ENCODE results near the gene SGPP2. TPM values are rescaled to one million over a fixed set of nuclear protein-coding genes. Genes with fewer than 3 reads are reported as not detected.
"Not testable (repeated sequence)": the region's sequence is repeated elsewhere in the genome, so short reads cannot be mapped to it uniquely, and the experiment has no call there.

SGPP2 gene
- total RNA-seq, 1 donor from 2014 or later: 0.20 TPM

DNA sequence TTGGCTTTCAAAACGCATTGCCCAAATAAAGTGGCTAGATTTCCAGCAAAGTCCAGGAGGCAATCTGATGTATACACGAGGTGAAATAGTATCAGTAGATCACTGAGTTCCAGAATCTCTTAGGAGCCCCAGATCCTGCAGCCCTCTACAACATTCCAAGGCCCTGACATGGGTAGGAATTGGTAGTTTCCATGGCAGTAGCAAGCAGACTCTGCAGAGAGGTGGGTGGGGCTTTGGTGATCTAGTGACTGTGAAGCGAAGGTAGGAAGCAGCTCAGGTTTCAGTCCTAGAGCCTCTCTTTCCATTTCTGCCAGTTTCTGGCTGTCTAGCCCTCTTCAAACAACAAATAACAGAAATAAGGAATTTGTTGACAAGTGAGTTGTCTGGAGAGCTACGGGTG is 13.8 kb upstream of the SGPP2 start:
- H3K4me1 ChIP-seq (ENCODE audit: insufficient read depth, low read length): no peaks in the 10 kb centered on the region
- H4K20me1 ChIP-seq (ENCODE audit: insufficient read depth, low read length): no peaks in the 10 kb centered on the region
- DNase-seq (ENCODE audit: low read depth): peak; percentile 12
- no peak overlapping the region for H3K4me3 ChIP-seq (ENCODE audit: insufficient read depth, low read depth, low read length)
- Mint-ChIP-seq H3K9me3 (ENCODE audit: unreplicated experiment) (peaks cover 4% of the 10 kb centered on the region), H3K27ac (ENCODE audit: unreplicated experiment) (peak overlapping the region; percentile 55), H3K4me1 (ENCODE audit: low read depth, unreplicated experiment) (peaks cover 2% of the 10 kb centered on the region), H3K27me3 (ENCODE audit: low read depth, unreplicated experiment) (peaks cover 2% of the 10 kb centered on the region), H3K36me3 (ENCODE audit: low read depth, unreplicated experiment) (no peaks in the 10 kb centered on the region), H3K4me3 (ENCODE audit: unreplicated experiment) (no peak overlapping the region)
- no peak overlapping the region for H3K4me2 ChIP-seq (ENCODE audit: low read length)
- H3K27me3 ChIP-seq (ENCODE audit: insufficient read depth, low read length): no peaks in the 10 kb centered on the region
- no peak overlapping the region for H3K27ac ChIP-seq (ENCODE audit: low read depth, low read length)
- no peaks in the 10 kb centered on the region for H3K36me3 ChIP-seq (ENCODE audit: insufficient read depth, low read length)
- TF ChIP-seq, protein P1, sequence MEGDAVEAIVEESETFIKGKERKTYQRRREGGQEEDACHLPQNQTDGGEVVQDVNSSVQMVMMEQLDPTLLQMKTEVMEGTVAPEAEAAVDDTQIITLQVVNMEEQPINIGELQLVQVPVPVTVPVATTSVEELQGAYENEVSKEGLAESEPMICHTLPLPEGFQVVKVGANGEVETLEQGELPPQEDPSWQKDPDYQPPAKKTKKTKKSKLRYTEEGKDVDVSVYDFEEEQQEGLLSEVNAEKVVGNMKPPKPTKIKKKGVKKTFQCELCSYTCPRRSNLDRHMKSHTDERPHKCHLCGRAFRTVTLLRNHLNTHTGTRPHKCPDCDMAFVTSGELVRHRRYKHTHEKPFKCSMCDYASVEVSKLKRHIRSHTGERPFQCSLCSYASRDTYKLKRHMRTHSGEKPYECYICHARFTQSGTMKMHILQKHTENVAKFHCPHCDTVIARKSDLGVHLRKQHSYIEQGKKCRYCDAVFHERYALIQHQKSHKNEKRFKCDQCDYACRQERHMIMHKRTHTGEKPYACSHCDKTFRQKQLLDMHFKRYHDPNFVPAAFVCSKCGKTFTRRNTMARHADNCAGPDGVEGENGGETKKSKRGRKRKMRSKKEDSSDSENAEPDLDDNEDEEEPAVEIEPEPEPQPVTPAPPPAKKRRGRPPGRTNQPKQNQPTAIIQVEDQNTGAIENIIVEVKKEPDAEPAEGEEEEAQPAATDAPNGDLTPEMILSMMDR (IDR thresholded peaks at IDR 0.05; ENCODE audit: insufficient read depth, low read depth, low read length): no peak
- TF ChIP-seq EZH2 (IDR thresholded peaks at IDR 0.05; ENCODE audit: insufficient read depth, low read length): no peak
- FAIRE-seq: no peak
- no peaks in the 10 kb centered on the region for H3K79me2 ChIP-seq (ENCODE audit: insufficient read depth, low read length)
- H2AFZ ChIP-seq (ENCODE audit: low read depth, low read length): no peak overlapping the region
- H3K9me3 ChIP-seq (ENCODE audit: insufficient read depth, low read depth, low read length): no peaks in the 10 kb centered on the region
- H3K9ac ChIP-seq (ENCODE audit: low read length): no peak overlapping the region

DNA sequence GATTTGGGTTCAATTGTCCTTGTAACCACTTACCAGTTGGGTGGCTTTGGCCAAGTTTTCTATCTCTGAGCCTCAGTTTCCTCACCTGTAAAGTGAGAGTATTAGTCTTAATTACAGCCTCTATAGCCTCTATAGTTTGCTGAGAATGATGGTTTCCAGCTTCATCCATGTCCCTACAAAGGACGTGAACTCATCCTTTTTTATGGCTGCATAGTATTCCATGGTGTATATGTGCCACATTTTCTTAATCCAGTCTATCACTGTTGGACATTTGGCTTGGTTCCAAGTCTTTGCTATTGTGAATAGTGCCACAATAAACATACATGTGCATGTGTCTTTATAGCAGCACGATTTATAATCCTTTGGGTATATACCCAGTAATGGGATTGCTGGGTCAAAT is 12.0 kb upstream of the SGPP2 start:
- H3K9me3 ChIP-seq (ENCODE audit: insufficient read depth, low read depth, low read length); H3K4me3 ChIP-seq (ENCODE audit: insufficient read depth, low read depth, low read length); H3K27ac ChIP-seq (ENCODE audit: low read depth, low read length); H3K79me2 ChIP-seq (ENCODE audit: insufficient read depth, low read length); H3K27me3 Mint-ChIP-seq (ENCODE audit: low read depth, unreplicated experiment); H3K36me3 Mint-ChIP-seq (ENCODE audit: low read depth, unreplicated experiment); H2AFZ ChIP-seq (ENCODE audit: low read depth, low read length); DNase-seq (ENCODE audit: low read depth); H3K36me3 ChIP-seq (ENCODE audit: insufficient read depth, low read length); FAIRE-seq; H4K20me1 ChIP-seq (ENCODE audit: insufficient read depth, low read length); H3K4me2 ChIP-seq (ENCODE audit: low read length); H3K9ac ChIP-seq (ENCODE audit: low read length); H3K4me3 Mint-ChIP-seq (ENCODE audit: unreplicated experiment); H3K4me1 ChIP-seq (ENCODE audit: insufficient read depth, low read length); H3K9me3 Mint-ChIP-seq (ENCODE audit: unreplicated experiment); H3K27ac Mint-ChIP-seq (ENCODE audit: unreplicated experiment); H3K27me3 ChIP-seq (ENCODE audit: insufficient read depth, low read length); H3K4me1 Mint-ChIP-seq (ENCODE audit: low read depth, unreplicated experiment): not testable (repeated sequence)

DNA sequence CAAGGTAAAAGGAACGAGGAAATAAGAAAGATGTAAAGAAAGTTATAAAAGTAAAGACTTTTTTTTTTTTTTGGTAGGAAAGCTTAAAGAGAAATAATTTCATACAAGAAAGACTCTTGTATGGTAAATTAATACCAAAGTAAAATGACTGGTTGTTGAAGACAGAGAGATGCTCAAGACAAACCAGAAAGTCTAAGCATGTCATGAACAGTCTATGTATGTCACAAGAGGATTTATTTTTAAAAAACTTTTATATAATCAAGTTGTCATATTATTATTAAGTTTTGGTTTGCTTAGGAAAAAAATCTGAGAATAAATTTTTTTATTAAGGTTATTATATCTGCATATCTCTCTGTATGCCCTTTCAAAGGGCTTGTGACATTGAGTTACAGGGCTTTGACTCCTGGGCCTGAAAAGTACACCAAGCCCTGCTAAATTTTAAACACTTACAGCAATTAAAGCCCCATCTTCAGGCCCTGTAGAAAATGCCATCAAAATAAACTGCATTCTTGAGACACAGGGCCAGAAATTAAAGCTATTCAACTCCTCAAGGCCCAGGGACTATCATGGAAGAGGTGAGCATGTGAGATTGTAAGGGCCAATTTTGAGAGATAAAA is 10.9 kb upstream of the SGPP2 start:
- Mint-ChIP-seq H3K27me3 (ENCODE audit: low read depth, unreplicated experiment) (no peaks in the 10 kb centered on the region), H3K9me3 (ENCODE audit: unreplicated experiment) (peaks cover 2% of the 10 kb centered on the region), H3K4me1 (ENCODE audit: low read depth, unreplicated experiment) (peaks cover 2% of the 10 kb centered on the region), H3K27ac (ENCODE audit: unreplicated experiment) (no peak overlapping the region), H3K36me3 (ENCODE audit: low read depth, unreplicated experiment) (no peaks in the 10 kb centered on the region), H3K4me3 (ENCODE audit: unreplicated experiment) (no peak overlapping the region)
- H3K9ac ChIP-seq (ENCODE audit: low read length): no peak overlapping the region
- no peak overlapping the region for H3K4me2 ChIP-seq (ENCODE audit: low read length)
- no peaks in the 10 kb centered on the region for H3K9me3 ChIP-seq (ENCODE audit: insufficient read depth, low read depth, low read length)
- H3K79me2 ChIP-seq (ENCODE audit: insufficient read depth, low read length): no peaks in the 10 kb centered on the region
- H3K36me3 ChIP-seq (ENCODE audit: insufficient read depth, low read length): no peaks in the 10 kb centered on the region
- H3K4me3 ChIP-seq (ENCODE audit: insufficient read depth, low read depth, low read length): no peak overlapping the region
- no peaks in the 10 kb centered on the region for H3K4me1 ChIP-seq (ENCODE audit: insufficient read depth, low read length)
- H3K27ac ChIP-seq (ENCODE audit: low read depth, low read length): no peak overlapping the region
- FAIRE-seq (no peak), DNase-seq (ENCODE audit: low read depth) (no peak)
- H3K27me3 ChIP-seq (ENCODE audit: insufficient read depth, low read length): no peaks in the 10 kb centered on the region
- no peaks in the 10 kb centered on the region for H4K20me1 ChIP-seq (ENCODE audit: insufficient read depth, low read length)
- H2AFZ ChIP-seq (ENCODE audit: low read depth, low read length): no peak overlapping the region
- TF ChIP-seq EZH2 (IDR thresholded peaks at IDR 0.05; ENCODE audit: insufficient read depth, low read length): no peak
- TF ChIP-seq, protein P1 (IDR thresholded peaks at IDR 0.05; ENCODE audit: insufficient read depth, low read depth, low read length): no peak

Data from astrocyte (in vitro differentiated cells and primary cell).